Tibial nerve (tissue), 4 donors: Measurements from ENCODE around the gene MED16. TPM values are rescaled to one million over a fixed set of nuclear protein-coding genes. Genes with fewer than 3 reads are reported as not detected.

ENCODE experiments used
- DNase-seq, 2 donors: peaks; one replicate each; pipeline ENCODE4 v3.0.0-alpha.2; 2019; ENCODE audit warnings: low spot score in 2 of 2
- H3K27ac ChIP-seq, 4 donors: fragments of 200-600 bp; sonication (generic) in 3 of 4; one replicate each; pipeline ENCODE4 v1.5.1; 2017 to 2019; ENCODE audit warnings: mild to moderate bottlenecking in 1 of 4
- H3K27me3 ChIP-seq, 2 donors: fragments of 200-600 bp; sonication (generic) in 1 of 2; one replicate each; pipeline versions ENCODE4 v1.5.1 to v1.6.0; 2017 to 2019
- H3K36me3 ChIP-seq, 3 donors: fragments of 200-600 bp; sonication (generic); one replicate each; pipeline ENCODE4 v1.5.1; 2018 to 2019
- H3K4me1 ChIP-seq, 4 donors: fragments of 200-600 bp; sonication (generic) in 3 of 4; one replicate each; pipeline ENCODE4 v1.5.1; 2017 to 2019
- H3K4me3 ChIP-seq, 4 donors: fragments of 200-600 bp; sonication (generic) in 3 of 4; one replicate each; pipeline ENCODE4 v1.5.1; 2017 to 2019; ENCODE audit warnings: mild to moderate bottlenecking in 1 of 4, moderate library complexity in 1 of 4
- H3K9me3 ChIP-seq, 4 donors: fragments of 200-600 bp; sonication (generic) in 3 of 4; one replicate each; pipeline ENCODE4 v1.5.1; 2017 to 2019
- EP300 ChIP-seq, 2 donors: sonication (generic); formaldehyde crosslinking; IDR thresholded peaks; one replicate each; pipeline ENCODE4 v1.6.1; 2017; ENCODE audit warnings: antibody characterized with exemption in 2 of 2, mild to moderate bottlenecking in 1 of 2
- POLR2A ChIP-seq, 2 donors: fragments of 450-650 bp; IDR thresholded peaks; one replicate each; pipeline ENCODE4 v1.6.1; 2017; ENCODE audit warnings: antibody characterized with exemption in 2 of 2, mild to moderate bottlenecking in 2 of 2, moderate library complexity in 2 of 2
- WGBS, 2 donors: methylation state at CpG; one replicate each; pipeline ENCODE4 v1.1.5; 2018; 5-methylcytosine and 5-hydroxymethylcytosine counted together
- total RNA-seq, 4 donors: library from RNA; depleted of rRNA; stranded (reverse); fragments of >200 nt; gene quantifications; one replicate each; pipeline ENCODE4 v1.1.0, GENCODE V29; 2016
- TF ChIP-seq, protein P1 (sequence below), 5 experiments: fragments of 200-600 bp in 3 of 5; fragments of 450-650 bp in 2 of 5; sonication (generic) in 3 of 5; IDR thresholded peaks; one replicate each; pipeline ENCODE4 v1.5.1; 2016 to 2019; ENCODE audit warnings: antibody characterized with exemption in 5 of 5, mild to moderate bottlenecking in 3 of 5, moderate library complexity in 2 of 5

The MED16 gene
- total RNA-seq, 4 donors from 2014 or later, result 49.6 to 67.5 (median 53.9) TPM

DNA sequence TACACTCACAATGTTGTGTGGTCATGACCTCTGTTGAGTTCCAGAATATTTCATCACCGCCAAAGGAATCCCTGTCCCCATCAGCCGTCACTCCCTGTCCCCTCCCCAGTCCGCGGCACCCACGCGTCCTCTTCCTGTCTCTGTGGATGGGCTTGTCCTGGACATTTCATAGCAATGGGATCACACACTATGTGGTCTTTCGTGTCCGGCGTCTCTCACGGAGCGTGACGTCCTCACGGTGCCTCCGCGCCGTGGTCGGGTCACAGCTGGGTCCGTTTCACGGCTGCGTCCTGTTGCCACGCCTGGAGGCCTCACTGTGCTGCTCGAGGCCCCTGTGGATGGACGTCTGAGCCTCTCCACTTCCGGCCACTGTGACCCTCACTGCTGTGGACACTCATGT lies 58.8 kb downstream of the MED16 start:
- H3K27me3 ChIP-seq, result peaks cover 0 to 84% of the 10 kb centered on the region in 2 donors
- no peak for DNase-seq

DNA sequence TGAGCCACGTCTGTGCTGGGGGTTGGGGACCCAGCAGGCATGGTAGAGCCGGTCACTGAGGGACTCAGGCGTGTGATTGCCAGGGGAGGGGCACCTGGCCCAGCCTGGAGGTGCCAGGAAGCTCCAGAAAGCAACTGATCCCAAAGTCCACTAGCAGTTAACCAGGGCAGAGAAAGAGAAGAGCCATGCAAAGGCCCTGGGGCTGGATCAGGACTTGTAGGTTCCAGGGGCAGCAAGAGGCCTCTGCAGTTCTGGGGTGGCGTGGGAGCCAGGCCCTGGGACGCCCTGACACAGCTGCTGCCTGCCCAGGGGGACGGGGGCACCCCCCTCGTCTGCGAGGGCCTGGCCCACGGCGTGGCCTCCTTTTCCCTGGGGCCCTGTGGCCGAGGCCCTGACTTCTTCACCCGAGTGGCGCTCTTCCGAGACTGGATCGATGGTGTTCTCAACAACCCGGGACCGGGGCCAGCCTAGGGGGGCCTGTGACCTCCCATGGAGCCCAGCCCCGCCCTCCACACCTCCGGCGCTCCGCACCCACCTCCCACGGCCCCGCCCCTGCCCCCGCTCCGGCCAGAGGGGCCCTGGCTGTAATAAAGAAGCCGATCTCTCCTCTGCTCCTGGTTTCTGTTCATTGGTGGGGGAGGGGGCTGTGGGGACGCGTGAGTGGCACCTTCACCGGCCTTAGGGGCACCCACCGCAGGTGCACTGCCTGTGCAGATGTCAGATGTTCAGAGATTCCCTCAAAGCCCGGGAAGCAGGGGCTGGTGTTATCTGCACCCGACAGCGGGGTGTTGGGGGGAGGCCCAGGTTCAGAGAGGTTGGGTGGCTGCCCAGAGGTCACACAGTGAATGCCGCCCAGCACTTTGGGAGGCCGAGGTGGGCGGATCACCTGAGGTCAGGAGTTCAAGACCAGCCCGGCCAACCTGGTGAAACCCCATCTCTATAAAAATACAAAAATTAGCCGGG lies 61.3 kb downstream of the MED16 start:
- DNase-seq, result no peak
- 58 to 60% methylated on average over 25 to 26 of the region's 38 CpGs for whole genome bisulfite sequencing, 2 donors
- Histone ChIP-seq H3K4me1 (no peaks in the 10 kb centered on the region), H3K27me3 (peaks cover 0 to 74% of the 10 kb centered on the region in 2 donors), H3K9me3 (no peaks in the 10 kb centered on the region), H3K4me3 (no peak overlapping the region), H3K27ac (no peak overlapping the region), H3K36me3 (no peaks in the 10 kb centered on the region)
- TF ChIP-seq POLR2A (IDR thresholded peaks at IDR 0.05) (no peak), EP300 (IDR thresholded peaks at IDR 0.05) (no peak)
- TF ChIP-seq, protein P1, sequence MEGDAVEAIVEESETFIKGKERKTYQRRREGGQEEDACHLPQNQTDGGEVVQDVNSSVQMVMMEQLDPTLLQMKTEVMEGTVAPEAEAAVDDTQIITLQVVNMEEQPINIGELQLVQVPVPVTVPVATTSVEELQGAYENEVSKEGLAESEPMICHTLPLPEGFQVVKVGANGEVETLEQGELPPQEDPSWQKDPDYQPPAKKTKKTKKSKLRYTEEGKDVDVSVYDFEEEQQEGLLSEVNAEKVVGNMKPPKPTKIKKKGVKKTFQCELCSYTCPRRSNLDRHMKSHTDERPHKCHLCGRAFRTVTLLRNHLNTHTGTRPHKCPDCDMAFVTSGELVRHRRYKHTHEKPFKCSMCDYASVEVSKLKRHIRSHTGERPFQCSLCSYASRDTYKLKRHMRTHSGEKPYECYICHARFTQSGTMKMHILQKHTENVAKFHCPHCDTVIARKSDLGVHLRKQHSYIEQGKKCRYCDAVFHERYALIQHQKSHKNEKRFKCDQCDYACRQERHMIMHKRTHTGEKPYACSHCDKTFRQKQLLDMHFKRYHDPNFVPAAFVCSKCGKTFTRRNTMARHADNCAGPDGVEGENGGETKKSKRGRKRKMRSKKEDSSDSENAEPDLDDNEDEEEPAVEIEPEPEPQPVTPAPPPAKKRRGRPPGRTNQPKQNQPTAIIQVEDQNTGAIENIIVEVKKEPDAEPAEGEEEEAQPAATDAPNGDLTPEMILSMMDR (IDR thresholded peaks at IDR 0.05), result no peak

More for the DNA sequence above, 58.8 kb downstream of the MED16 start:
- no peaks in the 10 kb centered on the region for H3K36me3 ChIP-seq
- TF ChIP-seq, protein P1 (IDR thresholded peaks at IDR 0.05), result no peak
- TF ChIP-seq EP300 (IDR thresholded peaks at IDR 0.05), result no peak
- no peak for TF ChIP-seq POLR2A (IDR thresholded peaks at IDR 0.05)
- H3K4me3 ChIP-seq, result no peak overlapping the region
- 41 to 57% methylated on average over 24 of the region's 24 CpGs for WGBS, 2 donors
- H3K4me1 ChIP-seq, result no peaks in the 10 kb centered on the region
- no peak overlapping the region for H3K27ac ChIP-seq
- H3K9me3 ChIP-seq, result no peaks in the 10 kb centered on the region

DNA sequence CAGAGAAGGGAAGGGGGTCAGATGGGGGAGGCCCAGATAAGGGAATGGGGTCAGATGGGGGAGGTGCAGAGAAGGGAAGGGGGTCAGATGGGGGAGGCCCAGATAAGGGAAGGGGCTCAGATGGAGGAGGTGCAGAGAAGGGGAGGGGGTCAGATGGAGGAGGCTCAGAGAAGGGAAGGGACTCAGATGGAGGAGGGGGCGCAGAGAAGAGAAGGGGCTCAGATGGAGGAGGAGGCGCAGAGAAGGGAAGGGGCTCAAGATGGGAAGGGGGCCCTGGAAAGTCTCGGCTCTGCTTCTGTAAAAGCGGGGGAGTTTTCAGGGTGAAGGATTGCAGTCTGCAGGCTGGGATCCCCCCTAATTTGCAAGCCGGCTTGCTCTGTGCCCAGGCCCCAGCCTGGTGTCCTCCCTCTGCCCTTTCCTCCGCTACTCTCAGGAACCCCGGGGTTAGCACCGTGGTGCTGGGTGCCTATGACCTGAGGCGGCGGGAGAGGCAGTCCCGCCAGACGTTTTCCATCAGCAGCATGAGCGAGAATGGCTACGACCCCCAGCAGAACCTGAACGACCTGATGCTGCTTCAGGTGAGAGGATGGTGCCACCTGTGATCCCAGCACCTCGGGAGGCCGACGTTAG lies 63.7 kb downstream of the MED16 start:
- Histone ChIP-seq H3K4me1 (no peaks in the 10 kb centered on the region), H3K9me3 (no peaks in the 10 kb centered on the region), H3K27ac (no peak overlapping the region), H3K4me3 (no peak overlapping the region), H3K36me3 (no peaks in the 10 kb centered on the region), H3K27me3 (peaks cover 0 to 62% of the 10 kb centered on the region in 2 donors)
- 70 to 77% methylated on average over 17 to 18 of the region's 18 CpGs for WGBS, 2 donors
- DNase-seq, result no peak
- TF ChIP-seq EP300 (IDR thresholded peaks at IDR 0.05) (no peak), POLR2A (IDR thresholded peaks at IDR 0.05) (no peak)
- TF ChIP-seq, protein P1 (IDR thresholded peaks at IDR 0.05), result no peak

DNA sequence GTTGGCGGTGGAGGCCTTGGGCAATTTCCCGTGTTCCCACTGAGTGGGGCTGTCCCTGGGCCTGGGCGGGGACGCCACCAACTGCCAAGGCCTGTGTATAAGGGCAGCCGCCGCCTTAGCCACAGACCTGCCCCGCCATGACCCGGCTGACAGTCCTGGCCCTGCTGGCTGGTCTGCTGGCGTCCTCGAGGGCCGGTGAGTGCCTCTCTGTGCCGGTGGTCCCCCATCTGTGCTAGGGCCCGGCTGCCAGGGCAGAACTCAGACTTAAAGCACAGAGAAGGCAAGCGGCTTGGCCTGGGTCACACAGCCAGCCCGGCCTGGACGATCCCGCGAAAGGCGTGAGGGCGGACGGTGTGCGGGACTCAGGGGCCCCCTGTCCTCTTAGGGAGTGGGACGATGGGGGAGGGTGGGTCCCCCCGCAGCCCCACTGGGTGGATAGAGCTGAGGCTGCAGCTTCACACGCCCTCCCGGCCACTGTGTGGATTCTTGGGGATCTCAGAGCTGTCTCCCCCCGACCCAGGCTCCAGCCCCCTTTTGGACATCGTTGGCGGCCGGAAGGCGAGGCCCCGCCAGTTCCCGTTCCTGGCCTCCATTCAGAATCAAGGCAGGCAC lies 65.2 kb downstream of the MED16 start, which contains the start of gene AZU1:
AZU1 (plus strand) TSS at position 128 of the 612 bp plus-strand sequence; CDS start at position 138, 10 bp downstream.
- H3K36me3 ChIP-seq, result no peaks in the 10 kb centered on the region
- TF ChIP-seq, protein P1 (IDR thresholded peaks at IDR 0.05), result no peak
- TF ChIP-seq POLR2A (IDR thresholded peaks at IDR 0.05) (no peak), EP300 (IDR thresholded peaks at IDR 0.05) (no peak)
- no peak for DNase-seq
- peaks cover 0 to 67% of the 10 kb centered on the region in 2 donors for H3K27me3 ChIP-seq
- 67 to 70% methylated on average over 25 to 31 of the region's 33 CpGs for WGBS, 2 donors
- H3K4me3 ChIP-seq, result no peak within 1 kb of the TSS
- no peaks in the 10 kb centered on the region for H3K4me1 ChIP-seq
- no peak within 1 kb of the TSS for H3K27ac ChIP-seq
- H3K9me3 ChIP-seq, result no peaks in the 10 kb centered on the region
